ENCODE results near the gene TOP3A.

Gene TOP3A

GRCh38 chr17:18246109-18246725 is 68.6 kb downstream of the TOP3A start:
- peak overlapping the region; percentile 7 for H3K4me3 ChIP-seq (ENCODE audit: low read length)
- DNase-seq (ENCODE audit: low read depth) = no peak
- TF ChIP-seq CTCF (IDR thresholded peaks at IDR 0.05; ENCODE audit: insufficient read depth, low read depth, low read length, missing control alignments) = no peak

- no peak for TF ChIP-seq CTCF (IDR thresholded peaks at IDR 0.05; ENCODE audit: insufficient read depth, low read depth, low read length, missing control alignments)
- H3K4me3 ChIP-seq (ENCODE audit: low read length) = no peak overlapping the region
- DNase-seq (ENCODE audit: low read depth) = no peak
Measured at GRCh38 chr17:18245038-18245776, 69.6 kb downstream of the TOP3A start.

GRCh38 chr17:18241229-18241871 is 73.4 kb downstream of the TOP3A start:
- no peak for TF ChIP-seq CTCF (IDR thresholded peaks at IDR 0.05; ENCODE audit: insufficient read depth, low read depth, low read length, missing control alignments)
- no peak overlapping the region for H3K4me3 ChIP-seq (ENCODE audit: low read length)
- no peak for DNase-seq (ENCODE audit: low read depth)

- H3K4me3 ChIP-seq (ENCODE audit: low read length) = no peak overlapping the region
- no peak for TF ChIP-seq CTCF (IDR thresholded peaks at IDR 0.05; ENCODE audit: insufficient read depth, low read depth, low read length, missing control alignments)
- DNase-seq (ENCODE audit: low read depth) = no peak
Measured at GRCh38 chr17:18240449-18240848, 74.3 kb downstream of the TOP3A start.

- no peak for DNase-seq (ENCODE audit: low read depth)
- no peak for TF ChIP-seq CTCF (IDR thresholded peaks at IDR 0.05; ENCODE audit: insufficient read depth, low read depth, low read length, missing control alignments)
- no peak overlapping the region for H3K4me3 ChIP-seq (ENCODE audit: low read length)
Measured at GRCh38 chr17:18238299-18238698, 76.5 kb downstream of the TOP3A start.

GRCh38 chr17:18237461-18237860 is 77.3 kb downstream of the TOP3A start:
- no peak overlapping the region for H3K4me3 ChIP-seq (ENCODE audit: low read length)
- TF ChIP-seq CTCF (IDR thresholded peaks at IDR 0.05; ENCODE audit: insufficient read depth, low read depth, low read length, missing control alignments) = no peak
- DNase-seq (ENCODE audit: low read depth) = no peak
